ENCODE data around the gene PIK3CG. TPM values are rescaled to one million over a fixed set of nuclear protein-coding genes. Genes with fewer than 3 reads are reported as not detected.
"Not testable (repeated sequence)": the region's sequence is repeated elsewhere in the genome, so short reads cannot be mapped to it uniquely, and the experiment has no call there.

PIK3CG gene
- total RNA-seq, 2 experiments from 2014 or later: 47.3 to 49.6 TPM

GRCh38 chr7:106881984-106882383 lies 16.9 kb downstream of the PIK3CG start:
- Mint-ChIP-seq H3K4me1 (no peaks in the 10 kb centered on the region), H3K27ac (no peak overlapping the region), H3K9me3 (no peaks in the 10 kb centered on the region), H3K4me3 (no peak overlapping the region), H3K27me3 (no peaks in the 10 kb centered on the region), H3K36me3 (ENCODE audit: low read depth) (peaks cover 98% of the 10 kb centered on the region)
- ChIA-PET CTCF (no interaction called here), POLR2A (no interaction called here)
- no peak for DNase-seq

- no peaks in the 10 kb centered on the region for H3K27me3 Mint-ChIP-seq
- no peak for DNase-seq
- no peaks in the 10 kb centered on the region for H3K9me3 Mint-ChIP-seq
- peaks cover 95% of the 10 kb centered on the region for H3K36me3 Mint-ChIP-seq (ENCODE audit: low read depth)
- H3K27ac Mint-ChIP-seq: no peak overlapping the region
- POLR2A ChIA-PET: no interaction called here
- no peak overlapping the region for H3K4me3 Mint-ChIP-seq
- H3K4me1 Mint-ChIP-seq: peaks cover 5% of the 10 kb centered on the region
- CTCF ChIA-PET: no interaction called here
Observed at GRCh38 chr7:106883456-106884026, 18.5 kb downstream of the PIK3CG start.

- ChIA-PET CTCF (no interaction called here), POLR2A (no interaction called here)
- H3K9me3 Mint-ChIP-seq: no peaks in the 10 kb centered on the region
- H3K4me3 Mint-ChIP-seq: no peak overlapping the region
- H3K4me1 Mint-ChIP-seq: peaks cover 5% of the 10 kb centered on the region
- no peak for DNase-seq
- H3K27me3 Mint-ChIP-seq: no peaks in the 10 kb centered on the region
- peaks cover 89% of the 10 kb centered on the region for H3K36me3 Mint-ChIP-seq (ENCODE audit: low read depth)
- H3K27ac Mint-ChIP-seq: no peak overlapping the region
Observed at GRCh38 chr7:106885652-106886051, 20.6 kb downstream of the PIK3CG start.

GRCh38 chr7:106887421-106887820 lies 22.3 kb downstream of the PIK3CG start:
- CTCF ChIA-PET: no interaction called here
- Mint-ChIP-seq H3K36me3 (ENCODE audit: low read depth) (peaks cover 89% of the 10 kb centered on the region), H3K4me1 (peaks cover 5% of the 10 kb centered on the region)

GRCh38 chr7:106888204-106888603 lies 23.1 kb downstream of the PIK3CG start:
- no peak overlapping the region for H3K27ac Mint-ChIP-seq
- H3K36me3 Mint-ChIP-seq (ENCODE audit: low read depth): peaks cover 89% of the 10 kb centered on the region
- CTCF ChIA-PET: no interaction called here
- H3K4me1 Mint-ChIP-seq: peaks cover 5% of the 10 kb centered on the region
- no peaks in the 10 kb centered on the region for H3K27me3 Mint-ChIP-seq
- H3K9me3 Mint-ChIP-seq: no peaks in the 10 kb centered on the region
- DNase-seq: no peak
- H3K4me3 Mint-ChIP-seq: no peak overlapping the region
- POLR2A ChIA-PET: no interaction called here

More at GRCh38 chr7:106887421-106887820, 22.3 kb downstream of the PIK3CG start:
- H3K27ac Mint-ChIP-seq: no peak overlapping the region
- no peaks in the 10 kb centered on the region for H3K27me3 Mint-ChIP-seq
- no peak for DNase-seq
- no peaks in the 10 kb centered on the region for H3K9me3 Mint-ChIP-seq
- no peak overlapping the region for H3K4me3 Mint-ChIP-seq
- POLR2A ChIA-PET: no interaction called here

- ChIA-PET CTCF (no interaction called here), POLR2A (no interaction called here)
- H3K9me3 Mint-ChIP-seq: no peaks in the 10 kb centered on the region
- no peak overlapping the region for H3K27ac Mint-ChIP-seq
- H3K36me3 Mint-ChIP-seq (ENCODE audit: low read depth): peaks cover 82% of the 10 kb centered on the region
- DNase-seq: no peak
- H3K4me3 Mint-ChIP-seq: no peak overlapping the region
- H3K4me1 Mint-ChIP-seq: peaks cover 7% of the 10 kb centered on the region
- H3K27me3 Mint-ChIP-seq: no peaks in the 10 kb centered on the region
Observed at GRCh38 chr7:106890952-106891351, 25.9 kb downstream of the PIK3CG start.

GRCh38 chr7:106891548-106892410 lies 26.7 kb downstream of the PIK3CG start:
- Mint-ChIP-seq H3K27me3 (no peaks in the 10 kb centered on the region), H3K4me3 (no peak overlapping the region), H3K9me3 (no peaks in the 10 kb centered on the region), H3K4me1 (peaks cover 7% of the 10 kb centered on the region), H3K36me3 (ENCODE audit: low read depth) (peaks cover 81% of the 10 kb centered on the region), H3K27ac (no peak overlapping the region)
- no peak for DNase-seq
- POLR2A ChIA-PET: no interaction called here
- CTCF ChIA-PET: no interaction called here

- Mint-ChIP-seq H3K4me3 (no peak overlapping the region), H3K9me3 (peaks cover 11% of the 10 kb centered on the region), H3K36me3 (ENCODE audit: low read depth) (peaks cover 84% of the 10 kb centered on the region), H3K27me3 (no peaks in the 10 kb centered on the region), H3K27ac (no peak overlapping the region), H3K4me1 (peaks cover 2% of the 10 kb centered on the region)
- CTCF ChIA-PET: no interaction called here
- POLR2A ChIA-PET: no interaction called here
- no peak for DNase-seq
Observed at GRCh38 chr7:106893591-106893990, 28.5 kb downstream of the PIK3CG start.

GRCh38 chr7:106895246-106895864 lies 30.3 kb downstream of the PIK3CG start:
- peaks cover 17% of the 10 kb centered on the region for H3K9me3 Mint-ChIP-seq
- H3K27me3 Mint-ChIP-seq: no peaks in the 10 kb centered on the region
- H3K36me3 Mint-ChIP-seq (ENCODE audit: low read depth): peaks cover 89% of the 10 kb centered on the region
- H3K4me3 Mint-ChIP-seq: no peak overlapping the region
- peaks cover 2% of the 10 kb centered on the region for H3K4me1 Mint-ChIP-seq
- ChIA-PET CTCF (no interaction called here), POLR2A (interaction anchor here (1.5 kb wide), 1 partner anchor 235 kb away, joined by 5 read pairs; the partner anchor contains the start of gene CCDC71L)
- no peak overlapping the region for H3K27ac Mint-ChIP-seq
- DNase-seq: no peak

- Mint-ChIP-seq H3K4me1 (peaks cover 2% of the 10 kb centered on the region), H3K9me3 (peaks cover 17% of the 10 kb centered on the region), H3K27ac (no peak overlapping the region), H3K27me3 (no peaks in the 10 kb centered on the region), H3K4me3 (no peak overlapping the region), H3K36me3 (ENCODE audit: low read depth) (peaks cover 90% of the 10 kb centered on the region)
- ChIA-PET POLR2A (no interaction called here), CTCF (no interaction called here)
- DNase-seq: no peak
Observed at GRCh38 chr7:106896231-106896630, 31.1 kb downstream of the PIK3CG start.

- not testable (repeated sequence) for H3K4me1 Mint-ChIP-seq
Observed at GRCh38 chr7:106897553-106897952, 32.5 kb downstream of the PIK3CG start.

GRCh38 chr7:106898967-106899366 lies 33.9 kb downstream of the PIK3CG start:
- POLR2A ChIA-PET, DNase-seq, H3K4me3 Mint-ChIP-seq, H3K27me3 Mint-ChIP-seq, H3K27ac Mint-ChIP-seq, H3K4me1 Mint-ChIP-seq, CTCF ChIA-PET: not testable (repeated sequence)
- H3K9me3 Mint-ChIP-seq: peaks cover 17% of the 10 kb centered on the region
- peaks cover 76% of the 10 kb centered on the region for H3K36me3 Mint-ChIP-seq (ENCODE audit: low read depth)

More at GRCh38 chr7:106897553-106897952, 32.5 kb downstream of the PIK3CG start:
- H3K4me3 Mint-ChIP-seq, CTCF ChIA-PET, POLR2A ChIA-PET, H3K27me3 Mint-ChIP-seq, H3K27ac Mint-ChIP-seq, DNase-seq: not testable (repeated sequence)
- Mint-ChIP-seq H3K9me3 (peaks cover 17% of the 10 kb centered on the region), H3K36me3 (ENCODE audit: low read depth) (peaks cover 88% of the 10 kb centered on the region)

GRCh38 chr7:106901828-106902441 lies 36.9 kb downstream of the PIK3CG start:
- Mint-ChIP-seq H3K36me3 (ENCODE audit: low read depth) (peaks cover 74% of the 10 kb centered on the region), H3K9me3 (peaks cover 17% of the 10 kb centered on the region), H3K27ac (no peak overlapping the region), H3K27me3 (no peaks in the 10 kb centered on the region), H3K4me1 (peaks cover 2% of the 10 kb centered on the region), H3K4me3 (no peak overlapping the region)
- ChIA-PET POLR2A (no interaction called here), CTCF (interaction anchor here (0.5 kb wide), 1 partner anchor 224 kb away, joined by 3 read pairs; no protein-coding TSS in a partner anchor)
- no peak for DNase-seq
